WTC11 (cell line): ENCODE measurements around the gene GIMAP8. TPM values are rescaled to one million over a fixed set of nuclear protein-coding genes. Genes with fewer than 3 reads are reported as not detected.

Source experiments
- ATAC-seq: fragments of 200-7000 bp; cut with Tn5 transposase; 2 replicates; pipeline ENCODE4 v1.10.0; 2021; ENCODE audit warnings: mild to moderate bottlenecking, moderate library complexity
- CTCF ChIA-PET: fragments of 300-600 bp; sonication (Branson Sonifier 250); formaldehyde crosslinking; loops from one replicate; lab custom pipeline; 2021; ENCODE audit warnings: antibody characterized with exemption; lab: Charles Lee
- POLR2A ChIA-PET: fragments of 350-600 bp; sonication (Branson Sonifier 250); formaldehyde crosslinking; loops from one replicate; lab custom pipeline; 2021; ENCODE audit warnings: antibody characterized with exemption; lab: Charles Lee
- DNase-seq: peaks from one replicate; pipeline ENCODE4 v3.0.0; 2021; ENCODE audit warnings: low spot score
- H3K27ac Mint-ChIP-seq: 2 replicates; pipeline ENCODE4 v1.8.0; 2021; ENCODE audit warnings: mixed read lengths
- H3K27me3 Mint-ChIP-seq: 2 replicates; pipeline ENCODE4 v1.8.0; 2021; ENCODE audit warnings: low read depth, mild to moderate bottlenecking, moderate library complexity, mixed read lengths
- H3K36me3 Mint-ChIP-seq: 2 replicates; pipeline ENCODE4 v1.8.0; 2021; ENCODE audit warnings: mixed read lengths
- H3K4me1 Mint-ChIP-seq: 2 replicates; pipeline ENCODE4 v1.8.0; 2022; ENCODE audit warnings: mixed read lengths
- H3K4me3 Mint-ChIP-seq: 2 replicates; pipeline ENCODE4 v1.8.0; 2021; ENCODE audit warnings: mild to moderate bottlenecking, moderate library complexity, mixed read lengths
- H3K9me3 Mint-ChIP-seq: 2 replicates; pipeline ENCODE4 v1.8.0; 2021; ENCODE audit warnings: mixed read lengths
- AFF4 ChIP-seq: sonication (generic); formaldehyde crosslinking; IDR thresholded peaks from 2 replicates; pipeline ENCODE4 v1.8.1; 2023; ENCODE audit warnings: mild to moderate bottlenecking, missing genetic modification reagents, borderline replicate concordance
- AR ChIP-seq: fragments of 250-450 bp; sonication (Bioruptor Pico); IDR thresholded peaks from 2 replicates; pipeline ENCODE4 v1.9.0; 2021; ENCODE audit warnings: mild to moderate bottlenecking
- CREM ChIP-seq: sonication (generic); formaldehyde crosslinking; IDR thresholded peaks from 2 replicates; pipeline ENCODE4 v1.8.1; 2022; ENCODE audit warnings: mild to moderate bottlenecking, missing genetic modification reagents, moderate library complexity
- E2F1 ChIP-seq: sonication (generic); formaldehyde crosslinking; IDR thresholded peaks from 2 replicates; pipeline ENCODE4 v1.8.0; 2022; ENCODE audit warnings: mild to moderate bottlenecking, missing genetic modification reagents
- E2F4 ChIP-seq: sonication (generic); formaldehyde crosslinking; IDR thresholded peaks from 2 replicates; pipeline ENCODE4 v1.8.1; 2022; ENCODE audit warnings: low read depth, mild to moderate bottlenecking, moderate library complexity, missing genetic modification reagents, borderline replicate concordance
- ELF4 ChIP-seq: sonication (generic); formaldehyde crosslinking; IDR thresholded peaks from 2 replicates; pipeline ENCODE4 v1.8.1; 2022; ENCODE audit warnings: low read depth, mild to moderate bottlenecking, moderate library complexity, missing genetic modification reagents
- EMX1 ChIP-seq: fragments of 250-450 bp; sonication (Bioruptor Pico); IDR thresholded peaks from 2 replicates; pipeline ENCODE4 v1.8.0; 2021; ENCODE audit warnings: mild to moderate bottlenecking
- FOXP4 ChIP-seq: sonication (generic); formaldehyde crosslinking; IDR thresholded peaks from 2 replicates; pipeline ENCODE4 v1.8.0; 2022; ENCODE audit warnings: mild to moderate bottlenecking, missing genetic modification reagents
- GRHL2 ChIP-seq: fragments of 250-450 bp; sonication (Bioruptor Pico); IDR thresholded peaks from 2 replicates; pipeline ENCODE4 v1.8.0; 2022; ENCODE audit warnings: mild to moderate bottlenecking, moderate library complexity; ENCODE audit not compliant: insufficient replicate concordance, severe bottlenecking
- HMGXB4 ChIP-seq: sonication (generic); formaldehyde crosslinking; IDR thresholded peaks from 2 replicates; pipeline ENCODE4 v1.8.1; 2023; ENCODE audit warnings: mild to moderate bottlenecking, moderate library complexity, missing genetic modification reagents
- JAZF1 ChIP-seq: fragments of 250-450 bp; sonication (Bioruptor Pico); IDR thresholded peaks from 2 replicates; pipeline ENCODE4 v1.9.0; 2021; ENCODE audit warnings: moderate library complexity, mild to moderate bottlenecking, inconsistent platforms
- KAT7 ChIP-seq: sonication (generic); formaldehyde crosslinking; IDR thresholded peaks from 2 replicates; pipeline ENCODE4 v1.8.1; 2023; ENCODE audit warnings: missing genetic modification reagents, mild to moderate bottlenecking, borderline replicate concordance
- MXD4 ChIP-seq: fragments of 250-450 bp; sonication (Bioruptor Pico); IDR thresholded peaks from 2 replicates; pipeline ENCODE4 v1.8.0; 2021; ENCODE audit warnings: mild to moderate bottlenecking, moderate library complexity, borderline replicate concordance
- NFYB ChIP-seq: sonication (generic); formaldehyde crosslinking; conservative IDR thresholded peaks from 2 replicates; pipeline ENCODE4 v1.8.0; 2022; ENCODE audit warnings: low read depth, missing genetic modification reagents
- OVOL2 ChIP-seq: fragments of 250-450 bp; sonication (Bioruptor Pico); IDR thresholded peaks from 2 replicates; pipeline ENCODE4 v1.9.0; 2021; ENCODE audit warnings: mild to moderate bottlenecking, borderline replicate concordance
- PRDM15 ChIP-seq: sonication (generic); formaldehyde crosslinking; IDR thresholded peaks from 2 replicates; pipeline ENCODE4 v1.8.0; 2022; ENCODE audit warnings: missing genetic modification reagents
- RORB ChIP-seq: fragments of 250-450 bp; sonication (Bioruptor Pico); IDR thresholded peaks from 2 replicates; pipeline ENCODE4 v1.9.0; 2021; ENCODE audit warnings: mild to moderate bottlenecking
- total RNA-seq: library from RNA; stranded (reverse); gene quantifications from 3 replicates; pipeline ENCODE4 v1.2.3, GENCODE V29; 2021

GIMAP8 gene
- total RNA-seq, 1 experiment from 2014 or later: 0.09 TPM

- no peak for TF ChIP-seq AFF4 (CRISPR knock-in tag)
- TF ChIP-seq AR: no peak
- TF ChIP-seq E2F1 (CRISPR knock-in tag): no peak
- TF ChIP-seq EMX1: no peak
- no peak for TF ChIP-seq RORB (CRISPR knock-in tag)
These were observed 16.0 kb downstream of the GIMAP8 start (continued) for GRCh38 chr7:150466477-150466876.

- Mint-ChIP-seq H3K4me3 (no peak overlapping the region), H3K27ac (no peak overlapping the region), H3K9me3 (peaks cover 3% of the 10 kb centered on the region), H3K36me3 (0 out of 2 replicates have a peak, but pooled peaks cover under 1% of the 10 kb centered on the region), H3K27me3 (peaks cover 23% of the 10 kb centered on the region), H3K4me1 (no peaks in the 10 kb centered on the region)
- DNase-seq (no peak), ATAC-seq (no peak)
- ChIA-PET CTCF (no interaction called here), POLR2A (no interaction called here)
- TF ChIP-seq EMX1 (no peak), CREM (CRISPR knock-in tag) (no peak), ELF4 (CRISPR knock-in tag) (no peak), HMGXB4 (no peak), E2F4 (CRISPR knock-in tag) (no peak), FOXP4 (CRISPR knock-in tag) (no peak), NFYB (CRISPR knock-in tag) (no peak), OVOL2 (CRISPR knock-in tag) (no peak), KAT7 (no peak), MXD4 (CRISPR knock-in tag) (no peak), JAZF1 (CRISPR knock-in tag) (no peak), GRHL2 (CRISPR knock-in tag) (no peak), PRDM15 (CRISPR knock-in tag) (no peak)
These were observed 17.8 kb downstream of the GIMAP8 start for GRCh38 chr7:150468241-150468640.
